GM19023 (cell line): ENCODE measurements around the gene FAIM2.

Experiments used
- ATAC-seq: cut with Tn5 transposase; IDR thresholded peaks from one replicate; pipeline ENCODE4 v1.9.1; 2021; ENCODE audit warnings: mild to moderate bottlenecking, moderate library complexity; ENCODE audit not compliant: unreplicated experiment

The FAIM2 gene

GRCh38 chr12:49941556-49942511 is 38.1 kb upstream of the FAIM2 start:
- ATAC-seq, result no peak

GRCh38 chr12:49939707-49940106 is 36.0 kb upstream of the FAIM2 start:
- no peak for ATAC-seq

GRCh38 chr12:49939307-49939706 is 35.6 kb upstream of the FAIM2 start:
- no peak for ATAC-seq

- no peak for ATAC-seq
Measured at GRCh38 chr12:49937639-49938300, 34.1 kb upstream of the FAIM2 start.

- no peak for ATAC-seq
Measured at GRCh38 chr12:49936925-49937324, 33.2 kb upstream of the FAIM2 start.

GRCh38 chr12:49934505-49934904 is 30.8 kb upstream of the FAIM2 start:
- no peak for ATAC-seq

- no peak for ATAC-seq
Measured at GRCh38 chr12:49933796-49934195, 30.1 kb upstream of the FAIM2 start.

GRCh38 chr12:49932533-49933130 is 28.9 kb upstream of the FAIM2 start:
- ATAC-seq, result no peak

- ATAC-seq, result no peak
Measured at GRCh38 chr12:49932023-49932422, 28.3 kb upstream of the FAIM2 start.

- no peak for ATAC-seq
Measured at GRCh38 chr12:49930515-49931288, 27.0 kb upstream of the FAIM2 start.

GRCh38 chr12:49929581-49929980 is 25.9 kb upstream of the FAIM2 start:
- no peak for ATAC-seq

GRCh38 chr12:49928471-49928870 is 24.8 kb upstream of the FAIM2 start:
- ATAC-seq, result no peak

- ATAC-seq, result no peak
Measured at GRCh38 chr12:49925433-49926204, 21.9 kb upstream of the FAIM2 start.

GRCh38 chr12:49924628-49925246 is 21.0 kb upstream of the FAIM2 start:
- no peak for ATAC-seq

- ATAC-seq, result no peak
Measured at GRCh38 chr12:49923880-49924556, 20.3 kb upstream of the FAIM2 start.

- no peak for ATAC-seq
Measured at GRCh38 chr12:49923035-49923644, 19.4 kb upstream of the FAIM2 start.

GRCh38 chr12:49922349-49923034 is 18.8 kb upstream of the FAIM2 start:
- ATAC-seq, result no peak

- ATAC-seq, result no peak
Measured at GRCh38 chr12:49921936-49922335, 18.2 kb upstream of the FAIM2 start.
